AML-193 (cell line): ENCODE data around the gene BLTP2.
A peak's percentile ranks its signal among the peaks of the same experiment; 100 is the strongest.
"Not testable (repeated sequence)": the region's sequence is repeated elsewhere in the genome, so short reads cannot be mapped to it uniquely, and the experiment has no call there.

ENCODE experiments used
- DNase-seq, 2 experiments: peaks; one replicate each; lab custom pipeline; 2025; lab: John Stamatoyannopoulos, UW

Gene BLTP2

DNA sequence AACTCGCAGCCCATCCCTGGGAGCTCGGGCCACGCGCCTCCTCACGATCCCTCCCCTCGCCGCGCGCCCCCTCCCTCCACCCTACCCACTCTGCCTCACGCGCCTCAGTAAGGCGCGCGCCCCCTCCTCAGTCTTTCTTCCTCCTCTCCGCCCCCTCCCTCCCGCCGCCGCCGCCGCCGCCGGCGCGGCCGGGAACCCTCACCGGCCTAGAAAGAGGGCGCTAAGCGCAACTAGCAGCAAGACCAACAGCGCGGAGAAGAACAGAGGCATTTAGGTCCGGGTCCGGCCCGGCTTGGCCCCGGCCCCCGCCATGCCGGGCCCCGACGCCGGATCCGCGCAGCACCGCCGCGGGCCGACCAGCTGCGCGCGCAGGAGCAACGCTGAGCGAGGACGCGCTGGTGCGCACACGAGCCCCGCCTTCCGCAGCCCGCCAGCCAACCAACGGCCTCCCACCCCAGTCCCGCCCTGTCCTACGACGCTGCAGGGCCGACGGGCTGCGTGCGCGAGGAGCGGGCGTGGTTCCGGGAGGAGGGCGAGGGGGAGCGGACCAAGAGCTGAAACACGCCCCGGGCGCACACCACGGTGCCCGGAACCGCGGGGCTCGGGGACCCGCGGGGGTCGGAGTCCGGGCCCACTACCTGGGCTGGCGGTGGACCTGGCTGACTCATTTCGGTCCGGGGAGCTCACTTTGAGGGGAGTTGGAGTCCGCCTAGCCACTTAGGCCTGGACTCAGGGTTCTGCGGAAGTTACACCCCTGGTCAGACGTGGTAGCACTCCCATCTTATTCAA, at the start of gene BLTP2:
TSS of gene BLTP2 (minus strand) at position 372 of the 789 bp plus-strand sequence. CDS start at position 270, 102 bp downstream.
- DNase-seq, result peak; percentile 95 to 96

DNA sequence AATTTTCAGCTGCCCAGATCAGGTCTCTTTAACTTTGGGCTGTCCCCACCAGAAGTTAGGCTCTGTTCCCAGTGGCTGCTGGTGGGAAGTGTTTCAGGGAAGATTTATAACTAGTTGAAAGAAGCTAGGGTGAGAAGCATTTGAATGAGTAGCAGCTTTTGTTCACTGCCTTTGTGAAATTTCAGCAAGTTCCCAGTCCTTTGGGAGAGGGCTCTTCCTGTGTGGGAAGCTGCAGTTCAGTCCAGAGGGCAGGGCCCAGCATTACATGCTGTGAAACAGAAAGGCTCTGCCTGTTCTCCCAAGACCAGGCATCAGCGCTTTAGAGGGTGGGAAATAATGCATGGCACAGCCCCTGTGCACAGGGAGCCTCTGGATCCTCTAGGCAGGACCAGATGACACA, 48.9 kb upstream of the BLTP2 start:
- no peak for DNase-seq

- no peak for DNase-seq
Observed at GRCh38 chr17:28689011-28689410, 44.1 kb upstream of the BLTP2 start.

GRCh38 chr17:28688481-28688880, 43.5 kb upstream of the BLTP2 start:
- DNase-seq, result no peak

DNA sequence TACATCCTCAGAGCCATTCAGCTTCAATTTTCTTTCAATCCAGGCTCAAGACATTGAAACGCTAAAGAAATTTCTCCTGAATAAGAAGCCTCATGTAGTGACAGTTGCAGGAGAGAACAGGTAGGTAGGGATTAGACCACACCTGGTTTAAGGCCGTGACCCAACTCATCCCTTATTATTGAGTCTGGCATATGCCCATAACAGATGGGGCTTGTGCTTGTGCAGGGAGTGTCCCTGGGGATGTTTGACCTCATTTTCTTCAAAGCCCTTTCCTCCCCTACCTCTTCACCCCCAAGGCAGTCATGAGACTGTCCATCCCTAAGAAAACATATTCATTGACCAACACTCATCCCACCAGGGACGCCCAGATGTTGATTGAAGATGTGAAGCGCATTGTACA, 41.3 kb upstream of the BLTP2 start:
- no peak for DNase-seq

GRCh38 chr17:28685366-28685765, 40.4 kb upstream of the BLTP2 start:
- no peak for DNase-seq

DNA sequence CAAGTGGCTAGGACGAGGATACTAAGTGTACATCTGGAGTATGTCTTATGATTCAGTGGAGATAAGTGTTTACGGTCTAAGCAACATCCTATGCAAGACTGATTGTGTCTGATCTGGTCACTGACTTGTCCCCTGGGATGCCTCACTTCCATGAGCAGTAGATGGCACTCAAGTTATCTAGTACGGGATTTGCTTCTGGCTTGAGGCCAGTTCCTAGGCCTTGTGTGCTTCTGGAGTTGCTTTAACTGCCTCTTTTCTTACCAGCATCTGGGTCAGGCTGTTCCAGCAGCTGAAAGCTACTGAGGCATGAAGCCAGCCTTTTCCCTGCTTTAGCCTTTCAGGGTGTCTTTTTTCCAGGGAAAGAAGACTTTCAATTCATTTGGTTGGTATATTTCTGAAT, 40.0 kb upstream of the BLTP2 start:
- no peak for DNase-seq

- DNase-seq, result no peak
Observed at GRCh38 chr17:28682655-28683054, 37.7 kb upstream of the BLTP2 start.

DNA sequence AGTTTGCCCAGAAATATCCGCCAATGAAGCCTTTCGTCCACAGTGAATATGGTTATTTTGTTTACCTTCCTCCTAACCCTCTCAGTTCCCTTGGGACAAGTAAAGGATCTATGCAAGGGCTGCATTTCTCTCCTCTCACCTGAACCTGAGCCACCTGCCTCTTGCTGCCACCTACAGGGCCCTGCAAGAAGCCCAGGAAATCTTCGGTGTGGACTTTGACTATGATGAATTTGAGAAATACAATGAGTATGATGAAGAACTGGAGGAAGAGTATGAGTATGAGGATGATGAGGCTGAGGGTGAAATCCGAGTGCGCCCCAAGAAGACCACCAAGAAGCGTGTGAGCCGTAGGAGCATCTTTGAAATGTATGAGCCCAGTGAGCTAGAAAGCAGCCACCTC, 31.0 kb upstream of the BLTP2 start:
- DNase-seq, result no peak

GRCh38 chr17:28675490-28675889, 30.5 kb upstream of the BLTP2 start:
- DNase-seq, result no peak

- no peak for DNase-seq
Observed at GRCh38 chr17:28669918-28670317, 25.0 kb upstream of the BLTP2 start.

GRCh38 chr17:28667870-28668269, 22.9 kb upstream of the BLTP2 start:
- DNase-seq, result no peak

DNA sequence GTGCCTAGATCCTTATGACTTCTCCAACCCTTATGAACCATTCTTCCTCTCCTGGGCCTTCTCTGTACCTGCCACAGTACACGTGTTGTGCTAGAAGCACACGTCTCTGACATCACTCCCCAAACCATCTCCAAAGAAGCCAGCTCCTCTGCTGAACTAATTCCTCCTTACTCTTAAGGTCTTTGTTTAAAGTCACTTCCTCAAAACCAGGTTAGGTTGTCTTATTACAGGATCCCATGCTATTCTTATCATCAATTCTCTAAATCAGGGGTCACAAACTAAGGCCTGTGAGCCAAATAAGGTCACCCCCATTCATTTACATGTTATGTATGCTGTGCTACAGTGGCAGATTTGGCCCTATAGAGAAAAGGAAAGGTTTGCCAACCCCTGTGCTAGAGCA, 21.0 kb upstream of the BLTP2 start:
- DNase-seq, result peak; percentile 31 to 32

- DNase-seq, result no peak
Observed at GRCh38 chr17:28663723-28664122, 18.8 kb upstream of the BLTP2 start.

- DNase-seq, result no peak
Observed at GRCh38 chr17:28662527-28662829, 17.5 kb upstream of the BLTP2 start.

DNA sequence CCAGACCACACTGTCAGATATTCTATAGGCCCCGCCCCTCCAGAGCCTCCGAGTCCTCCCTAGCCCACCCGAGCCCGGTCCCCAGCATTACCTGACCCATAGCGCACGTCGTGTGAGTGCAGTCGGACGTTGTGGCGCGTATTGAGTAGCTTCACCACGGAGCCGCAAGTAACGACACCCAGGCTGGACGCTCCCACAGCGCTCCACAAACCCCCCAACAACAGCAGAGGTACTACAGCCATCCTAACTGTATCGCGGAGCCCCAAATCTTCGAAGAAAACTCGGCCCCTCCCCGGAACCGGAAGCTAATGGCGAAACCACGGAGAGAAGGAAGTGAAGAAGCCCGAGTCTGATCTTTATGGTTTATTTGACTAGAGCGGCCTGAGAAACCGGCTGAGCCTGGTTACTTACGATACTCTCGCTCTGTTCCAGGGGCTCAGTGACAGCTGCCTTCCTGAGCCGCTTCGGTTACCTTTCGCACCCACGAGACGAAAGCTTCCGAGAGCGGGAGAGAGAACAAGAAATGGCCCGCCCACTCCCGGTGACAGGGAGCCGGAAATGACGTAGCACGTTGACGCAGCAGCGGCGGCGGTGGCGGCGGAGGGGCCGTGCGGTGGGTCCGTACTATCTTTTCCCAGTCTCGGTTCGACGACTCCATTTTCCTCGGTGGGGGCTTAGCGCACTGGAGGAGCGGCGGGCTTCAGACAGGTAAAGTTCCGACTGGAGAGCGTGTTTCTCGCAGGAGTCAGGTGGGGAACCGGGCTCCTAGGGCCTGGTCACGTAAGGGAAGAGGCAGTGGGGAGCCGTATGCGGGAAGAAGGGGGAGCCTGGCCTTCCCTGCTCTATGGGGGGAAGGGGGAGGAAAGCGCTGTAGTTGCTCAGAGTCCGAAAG, 16.9 kb upstream of the BLTP2 start, which contains the start of the genes SDF2 and SUPT6H:
TSS of gene SDF2 (minus strand) at position 272 of the 892 bp plus-strand sequence. CDS start at position 242, 30 bp downstream.
TSS of gene SUPT6H (plus strand) at position 571 of the 892 bp plus-strand sequence. CDS start 11,197 bp downstream, outside the sequence.
- DNase-seq, result peak; percentile 92 to 97

DNA sequence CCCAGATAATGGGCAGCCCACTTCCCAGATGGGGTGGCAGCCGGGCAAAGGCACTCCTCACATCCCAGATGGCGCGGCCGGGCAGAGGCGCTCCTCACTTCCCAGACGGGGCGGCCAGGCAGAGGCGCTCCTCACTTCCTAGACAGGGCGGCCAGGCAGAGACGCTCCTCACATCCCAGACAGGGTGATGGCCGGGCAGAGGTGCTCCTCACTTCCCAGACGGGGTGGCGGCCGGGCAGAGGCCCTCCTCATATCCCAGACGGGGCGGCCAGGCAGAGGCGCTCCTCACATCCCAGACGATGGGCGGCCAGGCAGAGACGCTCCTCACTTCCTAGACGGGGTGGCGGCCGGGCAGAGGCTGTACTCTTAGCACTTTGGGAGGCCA, 14.5 kb upstream of the BLTP2 start:
- DNase-seq, result not testable (repeated sequence)

GRCh38 chr17:28658766-28659496, 14.0 kb upstream of the BLTP2 start:
- not testable (repeated sequence) for DNase-seq

DNA sequence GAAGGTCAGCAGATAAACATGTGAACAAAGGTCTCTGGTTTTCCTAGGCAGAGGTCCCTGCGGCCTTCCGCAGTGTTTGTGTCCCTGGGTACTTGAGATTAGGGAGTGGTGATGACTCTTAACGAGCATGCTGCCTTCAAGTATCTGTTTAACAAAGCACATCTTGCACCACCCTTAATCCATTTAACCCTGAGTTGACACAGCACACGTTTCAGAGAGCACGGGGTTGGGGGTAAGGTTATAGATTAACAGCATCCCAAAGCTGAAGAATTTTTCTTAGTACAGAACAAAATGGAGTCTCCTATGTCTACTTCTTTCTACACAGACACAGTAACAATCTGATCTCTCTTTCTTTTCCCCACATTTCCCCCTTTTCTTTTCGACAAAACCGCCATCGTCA, 13.4 kb upstream of the BLTP2 start:
- DNase-seq, result not testable (repeated sequence)

- DNase-seq, result no peak
Observed at GRCh38 chr17:28657756-28658155, 12.8 kb upstream of the BLTP2 start.

GRCh38 chr17:28655160-28655559, 10.2 kb upstream of the BLTP2 start:
- DNase-seq, result no peak

DNA sequence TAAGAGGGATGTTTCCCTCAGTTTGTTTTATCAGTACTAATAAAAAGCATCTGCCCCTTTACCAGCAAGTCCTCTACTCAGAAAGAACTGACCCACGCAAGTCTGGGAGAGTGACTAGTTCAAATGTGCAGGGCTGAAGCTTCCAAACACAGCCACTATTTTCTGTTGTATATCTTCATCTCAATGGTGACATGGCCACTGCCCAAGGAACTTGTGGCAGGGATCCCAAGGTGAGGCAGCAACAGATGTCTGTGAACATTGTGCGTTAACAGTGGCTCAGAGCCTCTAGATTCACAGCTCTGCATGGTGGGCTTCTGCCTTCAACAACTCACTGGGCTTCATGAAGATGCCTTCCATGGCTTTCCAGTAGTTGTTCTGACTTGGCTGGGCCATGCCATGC, 3.7 kb upstream of the BLTP2 start:
- no peak for DNase-seq
